Lower leg skin (tissue), 3 donors: Measurements from ENCODE around the gene ST8SIA4.

Experiments
- POLR2A ChIP-seq, 2 donors: fragments of 450-650 bp; IDR thresholded peaks; one replicate each; pipeline ENCODE4 v1.6.1; 2016 to 2017; ENCODE audit warnings: antibody characterized with exemption in 2 of 2, mild to moderate bottlenecking in 1 of 2, moderate library complexity in 1 of 2
- TF ChIP-seq, protein P1 (sequence below), 3 donors: fragments of 450-650 bp; IDR thresholded peaks; one replicate each; pipeline ENCODE4 v1.5.1; 2016; ENCODE audit warnings: antibody characterized with exemption in 3 of 3, mild to moderate bottlenecking in 3 of 3, moderate library complexity in 2 of 3

DNA sequence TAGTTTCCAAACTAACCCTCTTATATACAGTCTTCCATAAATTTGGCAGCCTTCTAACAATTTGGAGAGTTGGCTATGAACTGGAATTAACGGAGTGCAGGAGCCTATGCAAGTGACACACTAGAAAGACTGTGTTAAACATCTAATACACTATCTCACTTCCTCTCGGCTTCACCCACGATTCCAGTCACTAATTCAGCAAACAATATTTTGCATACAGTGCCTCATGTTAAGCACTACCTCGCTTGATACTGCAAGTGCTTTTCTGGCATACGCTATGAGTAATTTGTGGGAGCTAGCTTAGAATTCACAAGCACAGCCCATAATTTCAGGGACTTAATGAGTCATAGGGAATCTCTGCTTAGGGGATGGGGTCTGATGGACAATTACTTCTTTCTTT lies 102.5 kb downstream of the ST8SIA4 start:
- TF ChIP-seq, protein P1, sequence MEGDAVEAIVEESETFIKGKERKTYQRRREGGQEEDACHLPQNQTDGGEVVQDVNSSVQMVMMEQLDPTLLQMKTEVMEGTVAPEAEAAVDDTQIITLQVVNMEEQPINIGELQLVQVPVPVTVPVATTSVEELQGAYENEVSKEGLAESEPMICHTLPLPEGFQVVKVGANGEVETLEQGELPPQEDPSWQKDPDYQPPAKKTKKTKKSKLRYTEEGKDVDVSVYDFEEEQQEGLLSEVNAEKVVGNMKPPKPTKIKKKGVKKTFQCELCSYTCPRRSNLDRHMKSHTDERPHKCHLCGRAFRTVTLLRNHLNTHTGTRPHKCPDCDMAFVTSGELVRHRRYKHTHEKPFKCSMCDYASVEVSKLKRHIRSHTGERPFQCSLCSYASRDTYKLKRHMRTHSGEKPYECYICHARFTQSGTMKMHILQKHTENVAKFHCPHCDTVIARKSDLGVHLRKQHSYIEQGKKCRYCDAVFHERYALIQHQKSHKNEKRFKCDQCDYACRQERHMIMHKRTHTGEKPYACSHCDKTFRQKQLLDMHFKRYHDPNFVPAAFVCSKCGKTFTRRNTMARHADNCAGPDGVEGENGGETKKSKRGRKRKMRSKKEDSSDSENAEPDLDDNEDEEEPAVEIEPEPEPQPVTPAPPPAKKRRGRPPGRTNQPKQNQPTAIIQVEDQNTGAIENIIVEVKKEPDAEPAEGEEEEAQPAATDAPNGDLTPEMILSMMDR (IDR thresholded peaks at IDR 0.05) = no peak
- no peak for TF ChIP-seq POLR2A (IDR thresholded peaks at IDR 0.05)
